ENCODE measurements around the gene C15orf61.

Gene C15orf61

GRCh38 chr15:67515090-67515489 lies 5.8 kb upstream of the C15orf61 start:
- no peak for DNase-seq

- DNase-seq: no peak
Measured at GRCh38 chr15:67515557-67515956, 5.4 kb upstream of the C15orf61 start.

- no peak for DNase-seq
Measured at GRCh38 chr15:67520321-67521028, 456 bp upstream of the C15orf61 start.

GRCh38 chr15:67521783-67522568 lies 1.0 kb downstream of the C15orf61 start:
- peak in 1 of 2 donors; percentile 25 for DNase-seq

- no peak for DNase-seq
Measured at GRCh38 chr15:67523330-67523729, 2.4 kb downstream of the C15orf61 start.

- no peak for DNase-seq
Measured at GRCh38 chr15:67524235-67524634, 3.3 kb downstream of the C15orf61 start.

GRCh38 chr15:67528513-67528912 lies 7.6 kb downstream of the C15orf61 start:
- DNase-seq: no peak

- DNase-seq: no peak
Measured at GRCh38 chr15:67531379-67531914, 10.5 kb downstream of the C15orf61 start.

GRCh38 chr15:67533873-67534272 lies 12.9 kb downstream of the C15orf61 start:
- DNase-seq: no peak

- DNase-seq: no peak
Measured at GRCh38 chr15:67534360-67534759, 13.4 kb downstream of the C15orf61 start.

GRCh38 chr15:67537771-67538170 lies 16.8 kb downstream of the C15orf61 start:
- no peak for DNase-seq

GRCh38 chr15:67542420-67543347 lies 21.8 kb downstream of the C15orf61 start, which contains the start of gene MAP2K5:
TSS of gene MAP2K5 (plus strand) at chr15:67542703. CDS start at chr15:67543336, 633 bp downstream.
- peak; percentile 79 to 84 for DNase-seq

GRCh38 chr15:67543348-67543718 lies 22.4 kb downstream of the C15orf61 start:
- DNase-seq: no peak

GRCh38 chr15:67544475-67544874 lies 23.5 kb downstream of the C15orf61 start:
- DNase-seq: no peak

GRCh38 chr15:67545864-67546263 lies 24.9 kb downstream of the C15orf61 start:
- DNase-seq: no peak

GRCh38 chr15:67547064-67547463 lies 26.1 kb downstream of the C15orf61 start:
- no peak for DNase-seq

GRCh38 chr15:67547836-67548235 lies 26.9 kb downstream of the C15orf61 start:
- no peak for DNase-seq

GRCh38 chr15:67548236-67548852 lies 27.4 kb downstream of the C15orf61 start:
- no peak for DNase-seq

GRCh38 chr15:67548862-67549651 lies 28.1 kb downstream of the C15orf61 start:
- DNase-seq: no peak

GRCh38 chr15:67549736-67550135 lies 28.8 kb downstream of the C15orf61 start:
- DNase-seq: no peak

GRCh38 chr15:67550522-67550921 lies 29.6 kb downstream of the C15orf61 start:
- DNase-seq: no peak

Data from CD4-positive, alpha-beta T cell treated with Interleukin-1 beta for 1 hour (primary cell).